K562 (cell line): ENCODE data around the gene HOXB5. TPM values are rescaled to one million over a fixed set of nuclear protein-coding genes. Genes with fewer than 3 reads are reported as not detected.
A peak's percentile ranks its signal among the peaks of the same experiment; 100 is the strongest.

Source experiments
- CREB3 ChIP-seq: fragments of 450-650 bp; conservative IDR thresholded peaks from 2 replicates; pipeline ENCODE4 v1.6.1; 2016; ENCODE audit warnings: missing genetic modification characterization, low read depth, mild to moderate bottlenecking, missing compliant biosample characterization, moderate library complexity
- CREB5 ChIP-seq: fragments of 250-450 bp; sonication (Bioruptor Pico); IDR thresholded peaks from 2 replicates; pipeline ENCODE4 v1.5.0; 2020; ENCODE audit warnings: mild to moderate bottlenecking
- CREBBP ChIP-seq: IDR thresholded peaks from one replicate; pipeline ENCODE4 v1.6.1; 2012; ENCODE audit warnings: low read depth, mild to moderate bottlenecking, control low read depth, inconsistent platforms, low read length
- CTCF ChIP-seq, 3 experiments: IDR thresholded peaks in 2 of 3; conservative IDR thresholded peaks in 1 of 3; 2 replicates each; pipeline ENCODE4 v1.5.1; 2011 to 2012; ENCODE audit warnings: low read length in 3 of 3, mild to moderate bottlenecking in 3 of 3, control low read depth in 2 of 3, improper control_type of control experiment in 1 of 3, inconsistent platforms in 1 of 3, low read depth in 1 of 3, mixed read lengths in 1 of 3, moderate library complexity in 1 of 3; ENCODE audit not compliant: insufficient read depth in 2 of 3
- HOMEZ ChIP-seq: fragments of 250-450 bp; sonication (Bioruptor Pico); IDR thresholded peaks from 2 replicates; pipeline ENCODE4 v1.4.0; 2020; ENCODE audit warnings: mild to moderate bottlenecking, moderate library complexity
- HSF4 ChIP-seq: fragments of 250-450 bp; sonication (Bioruptor Pico); IDR thresholded peaks from 2 replicates; pipeline ENCODE4 v2.1.2; 2022; ENCODE audit warnings: mild to moderate bottlenecking, moderate library complexity, borderline replicate concordance
- KDM4B ChIP-seq, 2 experiments: fragments of 450-650 bp in 1 of 2; sonication (generic) in 1 of 2; IDR thresholded peaks; 2 replicates each; pipeline ENCODE4 v1.6.1; 2016 to 2017; ENCODE audit warnings: borderline replicate concordance in 2 of 2, antibody characterized with exemption in 1 of 2, low read depth in 1 of 2, mild to moderate bottlenecking in 1 of 2
- NFXL1 ChIP-seq: fragments of 450-650 bp; formaldehyde crosslinking; IDR thresholded peaks from 2 replicates; pipeline ENCODE4 v1.4.0; 2021; ENCODE audit warnings: mild to moderate bottlenecking
- NR2C1 ChIP-seq, 2 experiments: fragments of 450-650 bp; IDR thresholded peaks; 2 replicates each; pipeline ENCODE4 v1.6.1; 2017; ENCODE audit warnings: mild to moderate bottlenecking in 2 of 2, antibody characterized with exemption in 1 of 2, inconsistent platforms in 1 of 2, missing compliant biosample characterization in 1 of 2, missing genetic modification characterization in 1 of 2
- RFX5 ChIP-seq: IDR thresholded peaks from 2 replicates; pipeline ENCODE4 v1.6.1; 2011; ENCODE audit warnings: low read depth, mild to moderate bottlenecking, improper control_type of control experiment, low read length
- SIX5 ChIP-seq, 2 experiments: IDR thresholded peaks; 2 replicates each; pipeline ENCODE4 v1.6.1; 2011; ENCODE audit warnings: low read length in 2 of 2, borderline replicate concordance in 1 of 2, low read depth in 1 of 2, mild to moderate bottlenecking in 1 of 2, moderate library complexity in 1 of 2; ENCODE audit not compliant: insufficient read depth in 1 of 2
- TOE1 ChIP-seq, 2 experiments: fragments of 450-650 bp in 1 of 2; sonication (generic) in 1 of 2; formaldehyde crosslinking in 1 of 2; IDR thresholded peaks; 2 replicates each; pipeline versions ENCODE4 v1.7.1 to v1.8.0; 2016 to 2022; ENCODE audit warnings: borderline replicate concordance in 2 of 2, mild to moderate bottlenecking in 2 of 2, antibody characterized with exemption in 1 of 2, inconsistent platforms in 1 of 2, low read depth in 1 of 2, missing genetic modification reagents in 1 of 2, moderate library complexity in 1 of 2
- U2AF2 ChIP-seq: fragments of 200-400 bp; formaldehyde crosslinking; optimal IDR thresholded peaks from 2 replicates; pipeline ENCODE3; 2017; ENCODE audit warnings: low read depth, mild to moderate bottlenecking, low read length
- USF1 ChIP-seq: sonication (generic); formaldehyde crosslinking; IDR thresholded peaks from 2 replicates; pipeline ENCODE4 v1.9.0; 2022; ENCODE audit warnings: mild to moderate bottlenecking, missing genetic modification reagents
- ZNF311 ChIP-seq: fragments of 250-450 bp; sonication (Bioruptor Pico); IDR thresholded peaks from 2 replicates; pipeline ENCODE4 v1.4.0; 2020; ENCODE audit warnings: mild to moderate bottlenecking, moderate library complexity
- ZNF384 ChIP-seq: IDR thresholded peaks from 2 replicates; pipeline ENCODE4 v1.6.1; 2012; ENCODE audit warnings: low read depth, low read length, improper control_type of control experiment
- ZNF408 ChIP-seq: fragments of 250-450 bp; sonication (Bioruptor Pico); IDR thresholded peaks from 2 replicates; pipeline ENCODE4 v1.4.0; 2020; ENCODE audit warnings: low read depth, mild to moderate bottlenecking, moderate library complexity
- ZNF696 ChIP-seq: fragments of 250-450 bp; sonication (Bioruptor Pico); conservative IDR thresholded peaks from 2 replicates; pipeline ENCODE4 v1.4.0; 2020; ENCODE audit warnings: mild to moderate bottlenecking, moderate library complexity
- polyA plus RNA-seq, 8 experiments: library from polyadenylated mRNA; depleted of rRNA in 4 of 8; stranded (reverse) in 5 of 8; unstranded in 3 of 8; fragments of >200 nt; fragmentation: Nextera tagmentation in 2 of 8; fragmentation: Illumina TruSeq in 1 of 8; extraction: Ambion mirVana in 2 of 8; extraction: Trizol in 1 of 8; gene quantifications; 2 replicates each; pipeline versions ENCODE4 v1.2.1 to v1.2.3, GENCODE V29; 2011 to 2014; ENCODE audit warnings: inconsistent platforms in 1 of 8, missing spikeins in 1 of 8
- total RNA-seq, 7 experiments: library from RNA; depleted of rRNA in 6 of 7; stranded (reverse); fragments of >200 nt in 6 of 7; fragmentation: Illumina TruSeq in 2 of 7; extraction: Trizol in 2 of 7; gene quantifications; 2 replicates each; pipeline versions ENCODE4 v1.2.1 to v1.2.3, GENCODE V29; 2011 to 2021; ENCODE audit warnings: low replicate concordance in 1 of 7

The HOXB5 gene
- total and polyA plus RNA-seq, 9 of the 15 experiments (the other 6 are each of a cell fraction or from before 2014, with no cell fraction given): 0.24 to 2.7 (median 0.65) TPM

GRCh38 chr17:48626245-48627117 lies 32.9 kb upstream of the HOXB5 start, which contains the start of gene HOXB9 (continued):
- TF ChIP-seq SIX5 (IDR thresholded peaks at IDR 0.05; ENCODE audit: borderline replicate concordance in 1 of 2, insufficient read depth in 1 of 2, low read depth in 1 of 2, low read length in 2 of 2) (no peak), HOMEZ (no peak), ZNF384 (no peak; the same call in 1 of the 2 replicates), ZNF408 (CRISPR knock-in tag) (no peak), HSF4 (CRISPR knock-in tag) (no peak), NR2C1 (IDR thresholded peaks at IDR 0.05) (no peak), NR2C1 (tag; IDR thresholded peaks at IDR 0.05) (no peak), ZNF311 (CRISPR knock-in tag) (no peak), USF1 (CRISPR knock-in tag) (no peak), KDM4B (IDR thresholded peaks at IDR 0.05; ENCODE audit: borderline replicate concordance in 2 of 2, low read depth in 1 of 2) (peak in 1 of 2 experiments; percentile 100; a peak in 2 of 4 replicates), CREB3 (no peak), RFX5 (0 out of 2 replicates have a peak, but pooled peaks have one; percentile 12), NFXL1 (CRISPR knock-in tag) (no peak), CREB5 (CRISPR knock-in tag) (no peak), ZNF696 (CRISPR knock-in tag) (no peak), CREBBP (no peak), CTCF (IDR thresholded peaks at IDR 0.05 in 2 of 3, conservative IDR thresholded peaks at IDR 0.05 in 1 of 3; ENCODE audit: insufficient read depth in 2 of 3, low read depth in 1 of 3, low read length in 3 of 3) (peak in 1 of 3 experiments; percentile 7; a peak in 1 of 6 replicates), TOE1 (IDR thresholded peaks at IDR 0.05; ENCODE audit: borderline replicate concordance) (peak; percentile 69), TOE1 (CRISPR knock-in tag; IDR thresholded peaks at IDR 0.05; ENCODE audit: borderline replicate concordance, low read depth) (no peak), U2AF2 (no peak)
